ENCODE results near the gene ORAI3. TPM values are rescaled to one million over a fixed set of nuclear protein-coding genes. Genes with fewer than 3 reads are reported as not detected.

ORAI3 gene
- total RNA-seq, 1 donor from 2014 or later, result 12.2 TPM

DNA sequence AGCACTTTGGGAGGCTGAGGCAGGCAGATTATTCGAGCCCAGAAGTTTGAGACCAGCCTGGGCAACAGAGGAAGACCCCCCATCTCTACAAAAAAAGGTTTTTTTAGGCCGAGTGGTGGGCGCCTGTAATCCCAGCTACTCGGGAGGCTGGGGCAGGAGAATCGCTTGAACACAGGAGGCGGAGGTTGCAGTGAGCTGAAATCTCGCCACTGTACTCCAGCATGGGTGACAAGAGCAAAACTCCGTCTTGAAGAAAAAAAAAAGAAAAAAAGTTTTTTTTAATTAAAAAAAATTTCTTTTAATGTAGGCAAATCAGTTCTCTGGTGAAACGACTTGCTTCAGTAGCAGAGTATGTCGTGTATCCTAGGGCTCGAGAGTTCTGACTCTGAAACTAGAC is 47.1 kb downstream of the ORAI3 start:
- Histone ChIP-seq H3K27me3 (ENCODE audit: low read depth) (no peaks in the 10 kb centered on the region), H3K4me1 (peaks cover 21% of the 10 kb centered on the region), H3K27ac (replicated peaks) (peak overlapping the region; percentile 67), H3K9me3 (replicated peaks) (no peaks in the 10 kb centered on the region), H3K4me3 (no peak overlapping the region), H3K36me3 (no peaks in the 10 kb centered on the region)
- intact Hi-C loops (cut with micrococcal nuclease), result no loop called here
- no peak for DNase-seq
- TF ChIP-seq, protein P1, sequence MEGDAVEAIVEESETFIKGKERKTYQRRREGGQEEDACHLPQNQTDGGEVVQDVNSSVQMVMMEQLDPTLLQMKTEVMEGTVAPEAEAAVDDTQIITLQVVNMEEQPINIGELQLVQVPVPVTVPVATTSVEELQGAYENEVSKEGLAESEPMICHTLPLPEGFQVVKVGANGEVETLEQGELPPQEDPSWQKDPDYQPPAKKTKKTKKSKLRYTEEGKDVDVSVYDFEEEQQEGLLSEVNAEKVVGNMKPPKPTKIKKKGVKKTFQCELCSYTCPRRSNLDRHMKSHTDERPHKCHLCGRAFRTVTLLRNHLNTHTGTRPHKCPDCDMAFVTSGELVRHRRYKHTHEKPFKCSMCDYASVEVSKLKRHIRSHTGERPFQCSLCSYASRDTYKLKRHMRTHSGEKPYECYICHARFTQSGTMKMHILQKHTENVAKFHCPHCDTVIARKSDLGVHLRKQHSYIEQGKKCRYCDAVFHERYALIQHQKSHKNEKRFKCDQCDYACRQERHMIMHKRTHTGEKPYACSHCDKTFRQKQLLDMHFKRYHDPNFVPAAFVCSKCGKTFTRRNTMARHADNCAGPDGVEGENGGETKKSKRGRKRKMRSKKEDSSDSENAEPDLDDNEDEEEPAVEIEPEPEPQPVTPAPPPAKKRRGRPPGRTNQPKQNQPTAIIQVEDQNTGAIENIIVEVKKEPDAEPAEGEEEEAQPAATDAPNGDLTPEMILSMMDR (IDR thresholded peaks at IDR 0.05; ENCODE audit: borderline replicate concordance), result no peak

DNA sequence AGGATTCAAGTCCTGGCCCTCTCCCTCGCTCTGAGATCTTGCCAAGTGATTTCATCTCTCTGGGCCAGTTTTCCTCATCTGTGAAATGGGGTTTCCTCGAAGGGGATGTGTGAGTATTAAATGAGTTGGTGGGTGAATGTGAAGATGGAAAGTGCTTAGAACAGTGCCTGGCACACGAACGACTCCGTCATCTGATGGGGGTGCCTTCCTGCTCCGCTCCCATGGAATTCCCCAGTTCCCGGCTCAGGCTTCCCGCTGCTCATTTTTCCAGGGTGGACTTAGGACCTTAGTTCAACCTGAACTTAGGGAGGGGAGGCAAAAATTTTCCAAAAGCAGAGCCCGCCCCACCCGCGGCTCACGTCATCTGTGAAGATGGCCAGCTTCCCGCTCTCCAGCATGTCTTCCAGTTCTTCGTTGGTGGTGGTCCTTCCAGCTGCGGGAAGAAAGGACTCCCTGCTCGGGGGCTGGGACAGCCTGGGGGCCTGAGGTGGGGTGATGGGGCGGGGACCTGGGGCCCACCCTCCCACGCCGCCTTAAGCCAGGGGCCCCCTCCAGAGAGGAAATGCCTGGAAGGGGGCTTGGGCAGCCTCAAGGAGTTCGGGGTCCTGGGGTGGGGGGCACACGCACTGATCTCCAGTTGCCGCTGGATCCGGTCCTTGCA is 47.6 kb downstream of the ORAI3 start:
- Histone ChIP-seq H3K36me3 (no peaks in the 10 kb centered on the region), H3K9me3 (replicated peaks) (no peaks in the 10 kb centered on the region), H3K4me3 (peak overlapping the region; percentile 68), H3K4me1 (peaks cover 21% of the 10 kb centered on the region), H3K27ac (replicated peaks) (peak overlapping the region; percentile 67), H3K27me3 (ENCODE audit: low read depth) (no peaks in the 10 kb centered on the region)
- no peak for DNase-seq
- TF ChIP-seq, protein P1 (IDR thresholded peaks at IDR 0.05; ENCODE audit: borderline replicate concordance), result no peak
- intact Hi-C loops (cut with micrococcal nuclease), result no loop called here

DNA sequence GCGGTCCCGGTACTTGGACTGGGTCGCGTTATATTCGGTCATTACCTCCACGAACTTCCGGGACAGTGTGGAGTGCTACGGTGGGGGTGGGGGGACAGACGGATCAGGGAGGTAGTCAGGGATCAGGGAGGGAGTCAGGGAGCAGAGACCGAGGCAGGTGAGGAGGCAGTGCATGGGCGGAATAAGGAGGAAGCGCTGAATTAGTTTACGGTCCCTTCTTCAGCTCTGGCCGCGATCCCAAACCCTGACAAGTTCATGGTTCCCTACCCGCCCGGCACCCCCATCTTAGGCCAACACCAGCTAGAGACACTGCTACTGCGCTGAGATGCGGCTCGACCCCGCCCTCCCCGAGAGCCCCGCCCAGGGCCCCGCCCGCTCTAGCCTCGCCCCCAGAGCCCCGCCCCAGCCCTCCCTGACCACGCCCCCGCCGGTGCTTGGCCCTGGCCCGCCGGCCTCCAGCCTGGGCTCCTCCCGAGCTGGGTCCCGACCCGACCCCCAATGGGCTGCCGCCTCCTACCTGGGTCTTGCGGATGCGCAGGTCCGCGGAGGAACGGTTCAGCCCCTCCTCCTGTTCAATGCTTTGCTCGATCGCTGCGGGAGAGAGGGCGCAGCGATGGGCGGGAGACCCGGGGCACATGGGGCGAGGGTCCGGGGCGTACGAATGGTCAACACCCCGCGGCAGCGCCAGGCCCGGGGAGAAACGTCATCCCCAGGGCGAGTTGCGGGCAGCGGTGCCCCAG is 48.3 kb downstream of the ORAI3 start:
- intact Hi-C loops (cut with micrococcal nuclease), result no loop called here

DNA sequence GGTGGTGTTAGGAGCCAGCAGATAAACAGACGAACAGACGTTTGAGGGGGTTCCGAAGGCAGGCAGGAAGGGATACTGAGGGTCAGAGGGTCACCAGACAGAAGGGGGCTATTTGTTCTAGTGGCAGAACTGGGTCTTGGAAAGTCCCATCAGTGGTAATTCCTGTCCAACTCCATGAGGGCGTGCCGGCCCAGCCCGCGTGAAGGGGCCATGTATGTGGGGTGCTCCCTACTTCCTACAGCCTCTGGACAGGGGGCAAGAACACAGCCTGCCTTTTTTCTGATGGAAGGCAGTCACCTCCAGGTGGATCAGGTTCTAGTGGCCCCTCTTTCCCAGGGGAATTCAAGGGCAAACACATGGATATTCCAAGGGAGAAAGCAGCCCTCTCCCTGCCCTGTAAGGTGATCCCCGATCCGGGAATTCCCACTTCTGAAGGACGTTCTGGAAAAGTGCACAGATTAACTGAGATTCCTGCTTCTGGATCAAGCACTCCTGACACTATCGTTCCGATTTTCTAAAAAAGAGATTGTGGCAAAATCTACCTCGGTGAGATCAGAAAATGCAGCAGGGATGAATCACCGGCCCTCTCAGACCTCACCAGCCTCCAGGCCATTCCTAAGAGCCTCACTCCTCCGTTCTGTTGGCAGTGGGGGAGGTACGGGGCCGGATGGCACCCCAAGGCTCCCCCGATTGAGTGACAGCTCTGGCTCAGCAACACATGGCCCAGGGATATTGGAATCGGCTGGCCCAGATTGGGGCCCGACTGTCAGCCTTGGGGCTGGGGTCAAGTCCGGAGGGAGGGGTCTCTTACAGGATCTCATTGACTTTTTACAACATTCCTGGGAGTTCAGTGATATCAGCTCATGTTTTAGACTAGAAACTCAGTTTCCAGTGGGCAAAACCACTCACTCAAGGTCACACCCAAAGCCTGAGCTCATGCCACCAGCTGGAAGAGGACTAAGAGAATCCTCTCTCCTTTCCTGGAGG is 49.1 kb downstream of the ORAI3 start:
- Histone ChIP-seq H3K9me3 (replicated peaks) (no peaks in the 10 kb centered on the region), H3K4me1 (peaks cover 25% of the 10 kb centered on the region), H3K36me3 (no peaks in the 10 kb centered on the region), H3K27me3 (ENCODE audit: low read depth) (no peaks in the 10 kb centered on the region), H3K27ac (replicated peaks) (peak overlapping the region; percentile 63), H3K4me3 (peak overlapping the region; percentile 68)
- intact Hi-C loops (cut with micrococcal nuclease), result no loop called here
- TF ChIP-seq, protein P1 (IDR thresholded peaks at IDR 0.05; ENCODE audit: borderline replicate concordance), result no peak
- no peak for DNase-seq

More for the DNA sequence above, 48.3 kb downstream of the ORAI3 start:
- no peaks in the 10 kb centered on the region for H3K36me3 ChIP-seq
- TF ChIP-seq, protein P1 (IDR thresholded peaks at IDR 0.05; ENCODE audit: borderline replicate concordance), result no peak
- H3K9me3 ChIP-seq (replicated peaks), result no peaks in the 10 kb centered on the region
- peaks cover 25% of the 10 kb centered on the region for H3K4me1 ChIP-seq
- peak overlapping the region; percentile 68 for H3K4me3 ChIP-seq
- DNase-seq, result peak; percentile 86
- peak overlapping the region; percentile 67 for H3K27ac ChIP-seq (replicated peaks)
- H3K27me3 ChIP-seq (ENCODE audit: low read depth), result no peaks in the 10 kb centered on the region
